Stimulated activated naive CD8-positive, alpha-beta T cell treated with anti-CD3 and anti-CD28 coated beads, Interleukin-15, Interleukin-2, amounts not matched to agents 100 ng/mL and 50 ng/mL, for 24 hours (primary cell): ENCODE measurements around the gene PLCD3.

Source experiments
- H3K27ac Mint-ChIP-seq: one replicate; pipeline ENCODE4 v1.8.0; 2021; ENCODE audit warnings: mild to moderate bottlenecking, mixed read lengths
- H3K27me3 Mint-ChIP-seq: one replicate; pipeline ENCODE4 v1.8.0; 2021; ENCODE audit warnings: mixed read lengths
- H3K36me3 Mint-ChIP-seq: one replicate; pipeline ENCODE4 v1.8.0; 2021; ENCODE audit warnings: low read depth, mixed read lengths
- H3K4me1 Mint-ChIP-seq: one replicate; pipeline ENCODE4 v1.8.0; 2021; ENCODE audit warnings: low read depth, mixed read lengths
- H3K4me3 Mint-ChIP-seq: one replicate; pipeline ENCODE4 v1.8.0; 2021; ENCODE audit warnings: mild to moderate bottlenecking, mixed read lengths
- H3K9me3 Mint-ChIP-seq: one replicate; pipeline ENCODE4 v1.8.0; 2021; ENCODE audit warnings: mixed read lengths

Gene PLCD3

DNA sequence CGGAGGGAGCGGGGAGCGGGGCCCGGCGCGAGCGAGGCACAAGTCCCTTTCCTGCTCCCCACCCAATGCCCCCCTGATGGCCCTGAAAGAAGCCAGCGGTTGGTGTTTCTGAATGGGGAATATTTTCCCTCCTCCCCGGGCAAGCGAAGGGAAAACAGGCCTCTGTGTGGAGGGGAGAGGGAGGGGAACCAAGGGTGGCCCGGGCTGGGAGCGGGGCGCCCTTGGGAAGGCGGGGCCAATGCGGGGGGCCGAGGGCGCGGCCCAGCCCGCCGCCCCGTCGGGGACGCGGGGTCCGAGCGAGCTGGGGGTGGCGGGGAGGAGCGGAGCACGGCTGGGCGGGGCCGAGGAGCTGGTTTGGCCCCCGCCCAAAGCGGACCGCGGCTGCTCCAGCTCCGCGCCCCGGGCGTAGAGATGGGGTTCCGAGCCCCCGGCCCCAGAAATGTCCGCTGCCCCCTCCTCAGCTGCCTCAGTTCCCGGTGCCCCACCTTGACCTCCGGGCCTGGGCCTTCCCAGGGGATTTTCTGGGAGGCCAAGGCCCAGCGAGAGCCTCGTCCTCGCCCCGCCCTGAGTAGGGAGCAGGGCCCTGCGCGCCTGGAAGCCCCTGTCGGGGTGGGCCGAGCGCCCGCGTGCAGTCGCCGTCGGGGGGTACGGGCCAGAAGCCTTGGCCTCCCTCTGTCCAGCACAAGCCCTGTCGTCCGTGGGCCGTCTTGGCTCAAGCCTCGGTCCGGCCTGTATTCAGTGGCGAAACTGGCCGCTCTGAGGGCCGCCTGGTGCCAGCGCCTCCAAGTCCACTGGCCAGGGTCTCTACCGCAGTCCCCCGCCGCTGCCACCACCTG is 12.1 kb upstream of the PLCD3 start:
- Mint-ChIP-seq H3K27me3 (no peaks in the 10 kb centered on the region), H3K4me3 (peak overlapping the region; percentile 56), H3K9me3 (no peaks in the 10 kb centered on the region), H3K36me3 (peaks cover 15% of the 10 kb centered on the region), H3K27ac (no peak overlapping the region), H3K4me1 (peaks cover 42% of the 10 kb centered on the region)

GRCh38 chr17:45143767-45144198 is 11.5 kb upstream of the PLCD3 start:
- Mint-ChIP-seq H3K4me1 (peaks cover 42% of the 10 kb centered on the region), H3K4me3 (peak overlapping the region; percentile 56), H3K27me3 (no peaks in the 10 kb centered on the region), H3K36me3 (peaks cover 12% of the 10 kb centered on the region), H3K27ac (peak overlapping the region; percentile 78), H3K9me3 (no peaks in the 10 kb centered on the region)

GRCh38 chr17:45143094-45143670 is 10.9 kb upstream of the PLCD3 start:
- H3K9me3 Mint-ChIP-seq: no peaks in the 10 kb centered on the region
- peak overlapping the region; percentile 78 for H3K27ac Mint-ChIP-seq
- H3K4me3 Mint-ChIP-seq: peak overlapping the region; percentile 56
- H3K4me1 Mint-ChIP-seq: peaks cover 39% of the 10 kb centered on the region
- peaks cover 9% of the 10 kb centered on the region for H3K36me3 Mint-ChIP-seq
- H3K27me3 Mint-ChIP-seq: no peaks in the 10 kb centered on the region

DNA sequence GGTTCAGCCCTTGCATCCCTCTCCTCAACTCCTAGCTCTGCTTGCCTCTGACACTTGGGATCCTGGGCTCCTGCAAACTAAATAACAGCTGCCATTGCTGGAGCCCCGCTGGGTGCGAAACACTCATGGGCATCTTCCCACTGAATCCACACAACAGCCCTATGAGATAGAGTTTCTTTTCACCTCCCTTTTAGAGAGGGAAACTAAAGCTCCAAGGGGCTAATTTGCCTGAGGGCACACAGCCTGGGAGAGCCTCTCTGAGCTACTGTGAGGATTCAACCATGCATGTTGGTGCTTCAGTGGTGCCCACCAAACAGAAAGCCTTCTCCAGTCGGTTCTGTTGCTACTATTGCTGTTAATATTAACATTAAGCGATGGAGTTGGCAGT is 7.2 kb upstream of the PLCD3 start:
- peaks cover 25% of the 10 kb centered on the region for H3K4me1 Mint-ChIP-seq
- no peak overlapping the region for H3K4me3 Mint-ChIP-seq
- H3K9me3 Mint-ChIP-seq: no peaks in the 10 kb centered on the region
- H3K27me3 Mint-ChIP-seq: no peaks in the 10 kb centered on the region
- no peak overlapping the region for H3K27ac Mint-ChIP-seq
- H3K36me3 Mint-ChIP-seq: peaks cover 3% of the 10 kb centered on the region

DNA sequence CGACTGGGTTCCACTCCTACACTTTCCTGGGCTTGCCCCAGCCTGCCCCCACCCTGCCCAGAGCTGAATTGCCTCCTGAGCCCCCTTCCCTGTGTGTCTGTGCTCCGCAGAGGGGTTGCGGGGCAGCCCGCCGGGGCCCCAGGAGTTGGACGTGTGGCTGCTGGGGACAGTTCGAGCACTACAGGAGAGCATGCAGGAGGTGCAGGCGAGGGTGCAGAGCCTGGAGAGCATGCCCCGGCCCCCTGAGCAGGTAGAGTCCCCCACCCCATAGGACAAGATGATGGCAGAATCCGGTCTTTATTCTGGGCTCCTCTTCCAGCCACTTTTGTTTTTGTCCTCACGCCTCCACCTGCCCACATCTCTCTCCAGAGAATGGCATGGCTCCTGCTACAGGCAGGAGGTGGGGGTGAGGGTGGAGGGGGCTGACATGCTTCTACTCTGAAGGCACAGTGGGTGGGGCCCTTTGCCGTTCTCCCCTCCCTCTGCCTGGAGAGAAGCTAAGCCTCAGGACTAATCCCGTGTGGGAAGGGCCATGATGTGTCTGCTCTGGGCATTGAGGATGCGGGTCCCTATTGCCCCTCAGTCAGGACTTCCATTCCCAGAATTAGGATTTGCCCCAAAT is 6.7 kb upstream of the PLCD3 start:
- no peak overlapping the region for H3K4me3 Mint-ChIP-seq
- no peaks in the 10 kb centered on the region for H3K27me3 Mint-ChIP-seq

DNA sequence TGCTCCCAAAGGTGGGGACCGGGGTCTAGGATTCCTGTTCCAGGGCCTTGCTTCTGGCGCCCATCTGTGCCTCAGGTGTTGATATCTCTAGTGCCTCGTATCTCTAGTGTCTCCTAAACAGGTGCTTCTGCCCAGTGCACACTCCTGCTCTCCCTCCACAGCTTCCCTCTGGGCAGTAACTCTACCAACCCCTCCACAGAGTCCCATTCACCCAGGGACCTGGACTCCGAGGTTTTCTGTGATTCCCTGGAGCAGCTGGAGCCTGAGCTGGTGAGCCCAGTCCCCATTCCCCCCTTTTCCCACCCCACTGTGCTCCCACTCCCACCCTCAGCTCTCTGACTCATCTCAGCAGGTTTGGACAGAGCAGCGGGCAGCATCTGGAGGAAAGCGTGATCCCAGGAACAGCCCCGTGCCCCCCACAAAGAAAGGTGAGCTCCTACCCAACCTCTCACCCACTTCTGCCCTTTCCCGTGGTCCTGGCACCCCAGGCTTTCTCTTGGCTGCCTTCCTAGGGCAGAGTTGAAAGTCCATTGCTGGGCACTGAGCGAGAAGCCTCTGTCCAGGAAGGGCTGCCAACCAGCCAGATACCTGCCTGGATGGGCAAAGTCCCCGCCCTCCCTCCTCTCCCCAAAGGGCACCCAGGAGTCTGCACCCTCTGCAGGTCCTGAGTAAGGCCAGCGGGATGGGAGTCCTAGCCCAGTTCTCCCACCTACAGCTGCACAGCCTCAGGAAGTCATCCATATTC is 5.4 kb upstream of the PLCD3 start:
- H3K4me1 Mint-ChIP-seq: peaks cover 23% of the 10 kb centered on the region
- H3K4me3 Mint-ChIP-seq: no peak overlapping the region
- no peaks in the 10 kb centered on the region for H3K27me3 Mint-ChIP-seq
- H3K9me3 Mint-ChIP-seq: no peaks in the 10 kb centered on the region
- H3K36me3 Mint-ChIP-seq: peaks cover 3% of the 10 kb centered on the region
- no peak overlapping the region for H3K27ac Mint-ChIP-seq

More for the DNA sequence above, 6.7 kb upstream of the PLCD3 start:
- Mint-ChIP-seq H3K27ac (no peak overlapping the region), H3K9me3 (no peaks in the 10 kb centered on the region), H3K4me1 (peaks cover 24% of the 10 kb centered on the region), H3K36me3 (peaks cover 3% of the 10 kb centered on the region)

DNA sequence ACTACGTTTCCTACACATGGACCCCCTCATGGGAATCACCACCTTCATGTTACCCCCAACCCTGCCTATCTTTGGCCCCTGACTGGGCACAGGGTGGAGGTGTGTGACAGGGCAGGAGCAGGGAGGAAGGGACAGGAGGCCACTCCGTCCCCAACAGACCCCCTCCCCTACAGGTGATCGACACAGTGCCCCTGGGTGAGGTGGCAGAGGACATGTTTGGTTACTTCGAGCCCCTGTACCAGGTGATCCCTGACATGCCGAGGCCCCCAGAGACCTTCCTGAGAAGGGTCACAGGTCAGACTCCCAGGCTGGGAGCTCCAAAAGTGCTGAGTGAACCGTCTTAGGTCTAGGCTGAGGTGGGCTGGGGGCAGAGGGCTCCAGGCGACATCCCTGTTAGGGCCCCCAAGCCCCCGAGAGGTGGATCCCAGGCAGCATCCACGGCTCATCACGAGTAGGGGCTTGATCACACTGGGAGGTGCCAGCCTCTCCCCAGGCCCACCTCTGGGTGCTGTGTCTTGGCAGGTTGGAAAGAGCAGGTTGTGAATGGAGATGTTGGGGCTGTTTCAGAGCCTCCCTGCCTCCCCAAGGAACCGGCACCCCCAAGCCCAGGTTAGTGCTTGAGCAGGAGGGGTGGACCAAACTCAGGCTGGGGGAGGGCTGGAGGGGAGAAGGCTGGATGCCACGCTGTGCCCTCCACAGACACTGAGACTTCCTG is 4.7 kb upstream of the PLCD3 start:
- Mint-ChIP-seq H3K27ac (no peak overlapping the region), H3K9me3 (no peaks in the 10 kb centered on the region), H3K4me3 (no peak overlapping the region)

GRCh38 chr17:45135978-45136791 is 3.9 kb upstream of the PLCD3 start:
- Mint-ChIP-seq H3K4me3 (peak overlapping the region; percentile 86), H3K4me1 (peaks cover 23% of the 10 kb centered on the region), H3K9me3 (no peaks in the 10 kb centered on the region), H3K27me3 (peaks cover 2% of the 10 kb centered on the region), H3K27ac (peak overlapping the region; percentile 65), H3K36me3 (peaks cover 2% of the 10 kb centered on the region)

More for the DNA sequence above, 4.7 kb upstream of the PLCD3 start:
- Mint-ChIP-seq H3K36me3 (peaks cover 3% of the 10 kb centered on the region), H3K27me3 (no peaks in the 10 kb centered on the region), H3K4me1 (peaks cover 23% of the 10 kb centered on the region)

DNA sequence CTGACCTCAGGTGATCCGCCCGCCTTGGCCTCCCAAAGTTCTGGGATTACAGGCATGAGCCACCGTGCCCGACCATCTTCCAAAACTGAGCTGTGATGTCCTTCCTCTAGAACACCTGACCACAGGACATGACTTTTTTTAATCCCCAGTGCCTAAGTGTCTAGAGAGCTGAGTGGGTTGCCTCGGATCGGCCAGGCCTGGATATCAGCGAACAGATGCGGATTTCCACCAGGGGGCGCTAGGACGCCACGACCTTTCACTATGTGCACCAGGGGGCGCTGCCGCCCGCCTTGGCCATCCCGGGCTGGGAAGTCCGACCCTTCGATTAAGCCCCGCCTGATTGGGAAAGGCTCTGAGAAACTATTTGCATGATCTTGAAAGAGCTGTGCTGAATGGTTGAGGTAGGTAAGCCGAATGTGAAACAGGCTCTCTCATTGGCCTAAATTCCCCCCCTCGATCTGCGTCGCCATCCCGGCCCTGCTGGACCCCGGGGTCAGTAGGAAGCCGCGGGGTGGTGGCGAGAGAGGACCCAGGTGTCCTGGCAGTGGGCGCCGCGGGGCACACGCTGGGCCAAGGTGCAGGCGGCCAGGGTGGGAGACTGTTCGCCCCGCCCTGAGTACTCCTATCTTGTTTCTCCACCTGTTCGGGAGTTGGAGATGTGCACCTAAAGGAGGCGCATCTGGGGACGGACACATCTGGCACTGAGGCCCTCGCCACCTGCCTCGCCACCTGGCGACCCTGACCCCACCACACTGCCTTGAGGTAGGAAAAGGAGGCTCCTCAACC is 3.1 kb upstream of the PLCD3 start, which contains the start of gene ACBD4:
Gene ACBD4, plus strand, starts transcription at position 496 of the 786 bp plus-strand sequence. CDS start 458 bp downstream, outside the sequence.
- Mint-ChIP-seq H3K4me1 (peaks cover 23% of the 10 kb centered on the region), H3K9me3 (no peaks in the 10 kb centered on the region), H3K27me3 (peaks cover 6% of the 10 kb centered on the region), H3K4me3 (peak within 1 kb of the TSS; percentile 86), H3K27ac (peak within 1 kb of the TSS; percentile 65), H3K36me3 (no peaks in the 10 kb centered on the region)

GRCh38 chr17:45132572-45133463 is 503 bp upstream of the PLCD3 start:
- Mint-ChIP-seq H3K27ac (peak overlapping the region; percentile 16), H3K4me3 (peak overlapping the region; percentile 84), H3K27me3 (peaks cover 6% of the 10 kb centered on the region), H3K36me3 (no peaks in the 10 kb centered on the region), H3K4me1 (peaks cover 23% of the 10 kb centered on the region), H3K9me3 (no peaks in the 10 kb centered on the region)

- no peaks in the 10 kb centered on the region for H3K36me3 Mint-ChIP-seq
- peak overlapping the region; percentile 60 for H3K4me3 Mint-ChIP-seq
- no peaks in the 10 kb centered on the region for H3K9me3 Mint-ChIP-seq
- peaks cover 6% of the 10 kb centered on the region for H3K27me3 Mint-ChIP-seq
- no peak overlapping the region for H3K27ac Mint-ChIP-seq
- H3K4me1 Mint-ChIP-seq: peaks cover 23% of the 10 kb centered on the region
Measured at GRCh38 chr17:45131616-45132319, 547 bp downstream of the PLCD3 start.
